ENCODE results near the gene MPO.

Gene MPO
- 0 reads per million in 4 donors for total RNA-seq

- no peak for DNase-seq
These were observed at the start of gene MPO for GRCh38 chr17:58280480-58281217. Gene MPO (minus strand): TSS chr17:58280935. CDS start chr17:58280758, 177 bp downstream.

- peak in 1 of 5 donors; percentile 82 for DNase-seq
These were observed 49.2 kb upstream of the MPO start for GRCh38 chr17:58329810-58330537.

GRCh38 chr17:58329035-58329809 lies 48.5 kb upstream of the MPO start:
- DNase-seq = peak in 4 of 5 donors; percentile 50 to 90 (median 55)

- peak in 4 of 5 donors; percentile 44 to 90 (median 53) for DNase-seq
These were observed 47.7 kb upstream of the MPO start, which contains the start of gene TSPOAP1 for GRCh38 chr17:58328195-58329034. Gene TSPOAP1 (minus strand): TSS chr17:58328795. CDS start chr17:58327920, 875 bp downstream.

GRCh38 chr17:58327363-58328194 lies 46.8 kb upstream of the MPO start:
- DNase-seq = peak in 1 of 5 donors; percentile 29

GRCh38 chr17:58326609-58327362 lies 46.1 kb upstream of the MPO start:
- DNase-seq = no peak

GRCh38 chr17:58325976-58326468 lies 45.3 kb upstream of the MPO start:
- no peak for DNase-seq

- DNase-seq = no peak
These were observed 44.6 kb upstream of the MPO start for GRCh38 chr17:58325289-58325726.

GRCh38 chr17:58324409-58325288 lies 43.9 kb upstream of the MPO start:
- DNase-seq = no peak

GRCh38 chr17:58324056-58324408 lies 43.3 kb upstream of the MPO start:
- no peak for DNase-seq

- no peak for DNase-seq
These were observed 42.8 kb upstream of the MPO start for GRCh38 chr17:58323366-58324055.

GRCh38 chr17:58322581-58323185 lies 41.9 kb upstream of the MPO start:
- no peak for DNase-seq

- DNase-seq = no peak
These were observed 41.1 kb upstream of the MPO start for GRCh38 chr17:58321571-58322525.

GRCh38 chr17:58320570-58321323 lies 40.0 kb upstream of the MPO start:
- DNase-seq = no peak

- DNase-seq = no peak
These were observed 39.4 kb upstream of the MPO start for GRCh38 chr17:58320163-58320558.

Data from T-helper 1 cell (primary cell).